ENCODE measurements around the gene PTTG2. TPM values are rescaled to one million over a fixed set of nuclear protein-coding genes. Genes with fewer than 3 reads are reported as not detected.

Gene PTTG2
- total RNA-seq, 1 donor from 2014 or later = not detected

DNA sequence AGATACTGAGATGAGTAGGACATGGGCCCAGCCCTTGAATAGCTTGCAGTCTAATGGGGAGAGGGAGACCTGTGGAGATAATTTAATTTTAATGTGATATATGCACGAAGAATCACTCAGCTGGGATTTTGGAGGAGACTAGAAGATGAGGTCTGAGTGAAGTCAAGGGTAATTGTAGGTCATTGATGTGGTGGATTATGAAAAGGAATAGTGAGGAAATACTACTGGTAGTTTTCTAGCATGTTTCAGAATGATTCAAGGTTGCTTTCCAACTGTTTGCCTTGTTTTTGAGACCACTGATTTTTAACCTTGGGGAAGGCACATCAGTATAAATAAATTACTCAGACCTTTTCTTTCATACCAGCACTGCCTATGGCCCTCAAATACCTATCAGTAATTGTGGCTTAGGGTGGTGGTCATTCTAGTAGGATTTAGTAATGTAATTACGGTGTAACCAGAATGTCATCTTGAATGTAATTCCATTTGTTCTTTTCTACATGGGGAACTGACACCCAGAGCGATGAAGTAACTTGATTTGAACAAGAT, 25.6 kb downstream of the PTTG2 start:
- no peak for DNase-seq (ENCODE audit: low read depth in 2 of 2)

DNA sequence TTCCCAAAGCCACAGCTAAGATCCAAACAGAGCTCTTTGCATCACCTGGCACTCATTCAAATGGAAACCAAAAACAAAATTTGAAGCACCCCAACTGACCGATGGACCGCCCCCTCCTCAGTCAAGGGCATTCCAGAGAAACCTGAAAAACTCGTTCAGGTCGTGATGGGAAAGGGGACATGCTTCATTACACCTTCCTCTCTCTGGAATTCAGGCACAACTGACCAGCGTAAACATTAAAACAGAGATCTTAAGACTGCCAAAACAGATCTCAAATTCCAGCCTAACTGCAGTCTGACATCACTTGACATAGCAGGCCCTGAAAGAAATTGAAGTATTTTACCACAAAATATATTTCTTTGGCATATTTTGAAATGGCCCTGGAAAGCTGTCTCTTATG, 28.5 kb downstream of the PTTG2 start:
- no peak for DNase-seq (ENCODE audit: low read depth in 2 of 2)

DNA sequence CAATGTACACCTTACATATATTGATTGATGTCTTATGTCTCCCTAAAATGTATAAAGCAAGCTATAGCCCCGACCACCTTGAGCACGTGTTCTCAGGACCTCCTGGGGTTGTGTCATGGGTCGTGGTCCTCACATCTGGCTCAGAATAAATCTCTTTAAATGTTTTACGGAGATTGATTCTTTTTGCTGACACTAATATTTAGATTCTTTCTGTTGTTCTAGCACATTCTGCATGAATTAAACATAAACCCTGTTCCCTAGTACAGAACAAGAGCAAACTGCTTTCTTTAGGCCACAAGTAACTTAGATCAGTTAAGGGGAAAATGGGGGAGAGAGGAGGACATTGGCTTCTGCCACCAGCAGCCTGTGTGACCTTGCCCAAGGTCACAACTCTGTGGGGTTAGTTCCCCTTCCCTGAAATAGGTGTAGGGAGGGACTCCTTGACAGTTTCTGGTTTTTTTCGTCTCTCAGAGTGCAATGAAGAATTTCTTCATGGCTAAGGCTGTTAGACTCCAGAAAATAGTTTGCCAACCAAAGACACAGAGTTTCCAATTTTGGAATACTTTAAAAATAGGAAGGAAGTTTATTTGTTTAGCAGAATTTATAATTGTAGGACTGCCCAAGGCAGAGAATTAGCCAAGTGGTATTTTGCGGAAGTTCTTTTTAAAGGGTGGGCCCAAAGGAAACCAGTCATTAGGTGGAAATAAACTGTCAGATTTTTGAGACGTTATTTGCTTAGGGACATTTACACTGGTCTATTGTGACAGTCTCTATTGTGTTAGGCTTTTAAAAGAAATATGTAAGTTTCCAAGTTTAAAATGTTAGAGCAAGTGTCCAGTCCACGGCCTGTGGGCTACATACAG, 29.4 kb downstream of the PTTG2 start:
- peak in 1 of 2 donors; percentile 15 for DNase-seq (ENCODE audit: low read depth in 2 of 2)

DNA sequence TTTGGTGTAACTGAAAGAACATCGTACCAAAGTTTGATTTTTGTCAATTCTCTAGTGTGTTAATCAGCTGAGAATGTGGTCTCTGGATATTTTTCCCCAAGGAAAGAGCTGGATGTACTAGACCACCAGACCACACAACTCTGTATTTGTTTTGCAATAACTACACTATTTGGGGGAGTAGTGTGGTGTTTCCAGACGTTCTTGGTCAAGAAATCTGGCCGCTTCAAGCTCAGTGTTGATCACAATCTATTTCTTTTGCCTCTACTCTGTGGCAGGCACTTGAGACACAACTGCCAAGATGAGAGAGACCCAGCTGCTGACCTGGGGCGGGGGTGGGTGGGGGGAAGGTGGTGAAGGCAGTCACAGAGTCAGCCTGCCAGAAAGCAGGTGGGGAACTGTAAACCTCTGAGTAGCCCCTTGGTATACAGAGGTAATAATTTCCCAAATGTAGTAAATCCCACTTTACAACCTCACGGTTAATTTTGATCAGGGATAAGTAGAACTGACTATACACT, 30.6 kb downstream of the PTTG2 start:
- DNase-seq (ENCODE audit: low read depth in 2 of 2) = no peak

DNA sequence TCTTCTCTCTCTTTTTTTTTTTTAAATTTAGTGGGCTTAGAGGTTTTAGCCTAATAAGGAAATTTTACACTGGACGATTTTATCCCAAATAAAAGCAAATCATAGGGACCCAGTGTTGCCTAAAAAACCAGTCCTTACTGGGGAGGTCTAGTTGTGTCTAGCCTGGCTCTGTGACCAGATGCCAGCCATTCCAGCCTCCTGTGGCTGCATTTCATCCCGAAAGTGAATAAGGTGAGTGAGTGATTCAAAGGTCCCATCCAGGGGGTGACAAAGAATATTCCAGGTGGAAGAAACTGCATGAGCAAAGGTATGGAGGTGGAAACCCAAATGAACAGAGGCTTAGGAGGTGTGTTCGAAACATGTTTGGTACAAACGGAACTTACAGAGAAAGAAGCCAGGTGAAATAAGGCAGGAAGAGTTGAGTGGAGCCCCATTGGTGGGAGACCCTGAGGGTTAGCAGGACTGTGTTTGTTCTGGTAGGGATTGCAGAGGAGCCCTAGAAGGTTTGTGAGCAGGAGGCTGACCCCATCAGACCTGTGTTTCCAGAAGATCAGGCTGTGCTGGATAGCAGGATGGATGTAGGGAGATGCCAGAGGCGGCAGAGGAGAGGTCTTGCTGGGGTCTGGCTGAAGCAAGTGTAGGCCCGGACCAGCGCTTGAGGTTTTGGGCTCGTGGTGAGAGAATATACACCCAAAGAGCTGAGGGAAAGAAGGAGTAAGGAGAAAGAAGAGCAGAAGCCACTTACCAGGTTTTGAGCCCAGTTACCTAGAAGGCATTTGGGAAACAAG, 31.6 kb downstream of the PTTG2 start:
- no peak for DNase-seq (ENCODE audit: low read depth in 2 of 2)

DNA sequence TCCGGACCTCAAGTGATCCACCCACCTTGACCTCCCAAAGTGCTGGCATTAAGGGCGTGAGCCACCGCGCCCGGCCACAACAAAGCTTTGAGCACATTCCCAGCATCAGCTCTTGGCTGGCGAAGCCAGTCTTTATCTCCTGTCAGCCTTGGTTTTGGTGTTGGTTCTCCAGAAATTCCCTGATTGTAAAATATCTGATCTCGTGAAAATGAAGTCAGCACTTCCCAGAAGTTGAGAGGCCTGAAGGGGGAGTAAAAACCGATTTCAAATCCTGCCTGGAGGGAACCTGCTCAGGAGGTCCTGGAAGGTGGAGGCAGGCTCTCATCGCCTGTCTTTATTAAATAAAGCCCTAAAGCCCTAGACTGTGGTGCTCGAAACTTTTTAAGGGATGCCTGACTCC, 33.6 kb downstream of the PTTG2 start:
- no peak for DNase-seq (ENCODE audit: low read depth in 2 of 2)

DNA sequence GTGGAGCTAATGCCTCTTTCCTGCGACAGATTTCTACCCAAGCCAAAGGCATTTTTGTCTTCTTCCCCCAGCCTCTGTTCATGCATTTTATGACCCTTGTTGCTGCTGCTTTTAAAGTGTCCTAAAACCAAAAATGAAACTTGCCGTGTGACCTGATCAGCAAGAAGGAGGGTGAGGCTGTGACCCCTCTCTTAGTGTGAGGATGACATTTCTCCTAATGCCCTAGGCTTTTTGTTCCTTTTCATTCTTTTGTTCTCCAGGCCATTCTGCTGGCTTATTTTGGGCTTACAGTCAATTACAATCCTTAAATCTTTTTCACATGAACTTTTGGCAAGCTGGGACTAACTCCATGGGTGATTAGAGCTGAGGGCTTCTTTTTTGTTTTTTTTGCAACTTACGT, 34.4 kb downstream of the PTTG2 start:
- no peak for DNase-seq (ENCODE audit: low read depth in 2 of 2)

DNA sequence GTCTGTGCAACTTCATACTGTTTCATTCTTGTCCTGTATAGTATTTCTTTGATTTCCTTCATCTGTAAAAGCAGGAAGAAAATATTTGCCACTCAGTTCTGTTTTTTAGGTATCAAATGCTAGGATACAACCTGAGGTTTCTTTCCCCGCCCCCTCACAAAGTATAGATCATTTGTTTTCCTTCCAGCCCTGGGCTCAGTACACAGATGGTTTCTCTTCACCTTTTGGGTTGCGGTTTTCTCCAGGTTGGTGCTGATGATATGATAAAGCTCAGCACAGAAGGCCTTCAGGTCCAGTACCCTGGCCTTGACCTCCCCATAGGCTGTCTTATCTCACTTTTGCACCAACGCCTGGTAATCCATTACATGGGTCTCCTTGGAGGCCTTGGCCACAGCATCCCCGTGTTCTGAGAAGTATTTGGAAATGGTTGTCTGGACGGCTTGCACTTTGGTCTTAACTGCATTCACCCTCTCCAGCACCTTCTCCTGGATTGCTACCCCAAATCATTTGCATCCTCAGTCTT, 35.2 kb downstream of the PTTG2 start:
- DNase-seq (ENCODE audit: low read depth in 2 of 2) = no peak

DNA sequence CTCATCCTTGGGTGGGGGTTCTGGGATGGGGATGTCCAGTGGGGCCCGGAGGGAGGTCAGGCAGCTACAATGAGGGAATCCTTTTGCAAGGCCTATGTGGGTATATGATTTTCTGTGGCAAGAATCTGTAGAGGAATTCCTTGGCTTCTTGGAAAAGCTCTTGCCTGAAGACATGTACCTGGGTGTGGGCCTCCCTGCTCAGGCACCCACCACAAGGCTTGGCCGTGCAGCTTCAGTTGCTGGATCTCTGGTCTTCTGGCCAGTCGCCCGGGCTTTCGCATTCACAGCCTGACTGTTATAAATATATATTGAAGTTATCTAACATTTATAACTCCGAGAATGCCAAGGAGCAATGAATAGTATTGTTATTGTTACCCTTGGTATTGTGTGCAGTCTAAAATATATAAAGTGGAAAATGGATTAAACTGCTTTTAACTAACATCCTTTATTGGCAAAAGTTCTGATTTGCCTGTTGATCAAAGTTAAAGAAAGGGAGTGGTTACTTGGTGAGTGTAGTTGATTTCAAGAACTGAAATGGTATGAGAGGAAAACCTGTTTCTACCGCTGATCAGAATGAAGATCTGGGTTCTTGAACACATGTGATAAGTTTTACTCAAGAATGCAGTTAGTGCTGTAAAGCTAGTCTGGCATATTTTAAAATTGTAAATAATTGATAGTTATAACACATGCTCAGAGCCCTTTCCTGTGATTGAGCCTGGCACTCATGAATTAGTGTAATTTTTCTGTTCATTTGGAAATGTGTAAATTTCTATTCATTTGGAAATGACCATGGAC, 36.0 kb downstream of the PTTG2 start:
- DNase-seq (ENCODE audit: low read depth in 2 of 2) = no peak

DNA sequence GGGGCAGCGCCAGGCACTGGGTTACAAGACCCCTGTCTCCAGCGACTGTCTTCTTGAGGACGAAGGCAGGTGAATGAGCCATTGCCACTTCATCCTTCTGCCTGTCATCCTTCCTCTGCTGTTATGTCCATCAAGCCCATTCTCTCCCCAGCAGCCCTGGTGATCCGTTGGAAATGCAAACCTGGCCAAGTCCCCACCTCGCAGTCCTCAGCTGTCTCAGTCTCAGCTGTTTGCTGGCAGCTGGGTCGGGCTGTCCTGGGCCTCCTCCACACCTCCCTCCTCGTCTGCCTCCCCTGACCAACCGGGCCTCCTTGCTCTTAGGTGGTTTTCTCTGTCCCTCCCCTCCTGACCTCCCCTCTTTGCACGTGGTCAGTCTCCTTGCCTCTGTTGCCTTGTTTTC, 38.0 kb downstream of the PTTG2 start:
- no peak for DNase-seq (ENCODE audit: low read depth in 2 of 2)

DNA sequence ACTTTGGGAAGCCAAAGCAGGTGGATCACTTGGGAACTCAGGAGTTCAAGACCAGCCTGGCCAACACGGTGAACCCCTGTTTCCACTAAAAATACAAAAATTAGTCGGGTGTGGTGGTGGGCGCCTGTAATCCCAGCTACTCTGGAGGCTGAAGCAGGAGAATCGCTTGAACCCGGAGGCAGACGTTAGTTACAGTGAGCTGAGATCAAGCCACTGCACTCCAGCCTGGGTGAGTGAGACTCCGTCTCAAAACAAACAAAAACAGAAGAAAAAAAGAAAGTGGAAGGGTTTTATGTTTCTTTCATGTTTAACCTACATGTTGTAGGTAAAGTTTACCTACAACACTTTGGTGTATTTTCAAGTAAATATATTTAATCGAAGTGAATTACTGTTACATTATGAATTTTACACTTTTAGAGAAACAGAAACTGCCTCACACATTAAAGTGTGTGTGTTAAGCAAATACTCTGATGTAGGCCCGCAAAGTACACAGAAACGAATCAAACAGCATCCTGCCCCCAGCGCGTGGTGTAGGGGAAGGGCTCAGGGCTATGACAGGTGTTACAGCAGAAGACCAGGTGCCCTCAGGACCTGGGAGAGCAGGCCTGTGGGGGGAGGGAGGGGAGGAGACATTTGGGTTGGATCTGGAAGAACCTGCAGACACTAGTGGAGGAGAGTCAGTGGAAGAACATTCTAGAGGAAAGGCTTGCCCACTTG, 39.0 kb downstream of the PTTG2 start:
- DNase-seq (ENCODE audit: low read depth in 2 of 2) = no peak

DNA sequence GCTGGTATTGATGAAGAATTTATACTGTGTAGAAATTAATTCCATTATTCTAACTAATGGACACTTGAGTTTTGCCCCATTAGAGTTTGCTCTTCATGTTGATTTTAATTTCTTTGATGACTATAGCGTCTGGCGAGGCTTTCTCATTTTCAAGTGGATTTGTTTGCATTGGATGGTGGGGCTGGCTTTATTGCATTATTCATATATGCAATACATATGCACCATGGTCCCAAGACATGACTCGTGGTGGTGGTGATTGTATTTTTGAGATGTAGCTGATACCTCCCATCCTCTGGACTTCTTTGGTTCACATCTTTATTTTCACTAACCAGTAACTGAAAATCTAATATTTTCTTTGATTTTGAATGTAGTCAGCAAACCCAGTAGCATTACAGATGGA, 39.8 kb downstream of the PTTG2 start:
- DNase-seq (ENCODE audit: low read depth in 2 of 2) = no peak

DNA sequence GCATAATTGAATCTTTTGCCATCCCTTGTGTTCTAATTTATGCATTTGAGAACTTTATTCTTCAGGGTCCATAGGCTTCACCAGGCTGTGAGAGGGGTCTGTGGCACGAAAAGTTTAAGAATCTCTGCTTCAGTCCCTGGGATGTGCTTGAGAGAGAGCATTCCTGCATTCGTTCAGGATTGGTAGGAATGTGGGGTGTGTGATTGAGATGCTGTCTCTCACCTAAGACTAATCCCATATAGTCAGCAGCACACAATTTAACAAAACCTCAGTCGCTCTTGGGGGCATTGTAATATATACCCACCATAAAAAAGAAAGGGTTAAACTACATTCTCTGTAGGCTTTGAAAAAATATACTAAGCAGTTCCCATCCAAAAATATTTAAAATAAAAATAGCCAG, 41.7 kb downstream of the PTTG2 start:
- DNase-seq (ENCODE audit: low read depth in 2 of 2) = no peak

DNA sequence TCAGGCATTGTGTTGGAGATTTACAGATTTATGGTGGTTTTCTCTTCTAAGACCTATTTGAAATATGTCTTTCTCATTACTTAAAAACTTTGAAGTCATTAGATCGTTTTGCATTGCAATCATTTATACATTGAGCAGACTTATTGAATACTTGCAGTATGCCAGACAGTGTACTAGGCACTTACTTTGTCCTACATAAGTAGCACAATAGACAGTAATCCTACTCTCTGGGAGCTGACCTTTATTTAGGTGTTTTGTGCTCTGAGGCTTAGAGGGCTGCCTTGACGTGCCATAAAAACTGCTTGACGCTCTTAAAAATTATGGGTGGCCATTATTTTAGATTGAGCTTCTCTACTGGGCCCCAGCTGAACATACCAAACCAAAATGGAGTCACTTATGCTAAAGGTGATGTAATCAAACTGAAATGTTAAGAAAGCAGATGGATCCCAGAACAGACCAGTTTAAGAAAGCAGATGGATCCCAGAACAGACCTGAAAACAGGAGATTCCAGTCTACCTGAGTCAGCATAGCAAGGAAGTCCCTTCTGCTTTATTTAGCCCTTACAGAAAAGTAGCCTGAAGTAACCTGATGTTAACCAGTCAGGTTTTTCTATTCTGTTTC, 42.4 kb downstream of the PTTG2 start:
- DNase-seq (ENCODE audit: low read depth in 2 of 2) = peak in 1 of 2 donors; percentile 24

DNA sequence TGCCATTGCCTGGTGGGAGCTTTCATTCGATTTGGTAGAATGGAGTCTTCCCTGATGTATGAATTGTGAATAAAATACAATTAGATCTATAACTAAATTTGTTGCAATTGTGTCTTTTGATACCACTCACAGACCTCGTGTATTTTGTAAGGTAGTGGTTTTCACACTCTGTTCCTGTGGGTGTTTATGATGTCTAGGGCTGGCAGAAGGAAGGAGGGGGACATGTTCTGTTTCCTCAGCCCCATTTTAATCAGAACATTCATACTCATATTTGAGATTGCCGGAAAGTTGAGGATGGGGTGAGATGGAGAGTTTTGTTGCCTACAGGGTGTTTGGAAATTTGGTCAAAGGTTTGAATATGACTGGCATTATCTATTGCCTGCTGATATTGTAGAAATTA, 42.9 kb downstream of the PTTG2 start:
- DNase-seq (ENCODE audit: low read depth in 2 of 2) = no peak

DNA sequence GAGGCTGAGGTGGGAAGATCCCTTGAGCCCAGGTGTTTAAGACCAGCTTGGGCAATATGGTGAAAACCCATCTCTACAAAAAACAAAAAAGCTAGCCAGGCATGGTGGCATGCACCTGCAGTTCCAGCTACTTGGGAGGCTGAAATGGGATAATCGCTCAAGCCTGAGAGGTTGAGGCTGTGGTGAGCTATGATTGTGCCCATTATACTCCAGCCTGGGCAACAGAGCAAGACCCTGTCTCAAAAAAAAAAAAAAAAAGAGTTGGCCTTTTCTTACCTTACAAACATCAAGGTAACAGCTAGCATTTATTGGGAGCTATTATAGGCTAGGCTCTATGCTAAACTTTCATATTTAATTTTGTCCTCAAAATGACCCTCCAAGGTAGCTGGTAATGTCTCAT, 43.4 kb downstream of the PTTG2 start:
- no peak for DNase-seq (ENCODE audit: low read depth in 2 of 2)

DNA sequence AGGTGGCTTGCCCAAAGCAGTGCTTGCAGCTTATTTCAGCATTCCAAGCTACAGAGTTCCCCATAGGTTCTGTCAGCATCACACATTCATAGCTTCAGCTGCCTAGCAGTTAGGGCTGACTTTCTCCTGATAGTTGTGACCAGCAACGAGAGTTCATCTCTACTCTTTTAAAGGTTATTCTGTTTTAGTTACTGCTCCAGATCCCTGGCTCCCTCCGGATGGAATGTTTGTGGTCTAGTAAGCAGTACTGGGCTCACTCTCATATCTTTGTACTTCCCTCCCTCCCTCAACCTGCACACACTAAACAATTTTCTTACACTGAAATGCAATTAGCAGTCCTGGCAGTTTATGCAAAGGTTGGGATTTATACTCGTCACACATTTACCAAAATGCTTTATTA, 43.9 kb downstream of the PTTG2 start:
- DNase-seq (ENCODE audit: low read depth in 2 of 2) = no peak

DNA sequence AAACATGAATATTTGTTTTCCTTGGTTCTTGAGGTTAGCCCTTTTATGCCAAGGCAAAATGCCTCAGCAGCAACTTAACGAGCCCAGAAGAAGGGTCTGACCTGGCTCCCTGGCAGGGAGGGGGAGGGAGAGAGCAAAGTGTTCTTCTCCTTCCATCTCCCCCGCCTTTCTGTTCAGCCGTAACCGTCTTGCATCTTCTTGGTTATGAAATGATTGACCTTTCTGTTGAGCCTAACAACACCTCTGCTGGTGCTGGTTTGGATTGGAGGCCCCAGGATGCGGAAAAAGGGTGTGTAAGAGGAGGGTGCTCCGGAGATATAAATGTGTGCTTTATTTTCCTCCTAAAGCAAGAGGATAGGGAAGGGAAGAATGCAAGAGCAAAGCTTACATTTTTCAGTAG, 44.7 kb downstream of the PTTG2 start:
- no peak for DNase-seq (ENCODE audit: low read depth in 2 of 2)

DNA sequence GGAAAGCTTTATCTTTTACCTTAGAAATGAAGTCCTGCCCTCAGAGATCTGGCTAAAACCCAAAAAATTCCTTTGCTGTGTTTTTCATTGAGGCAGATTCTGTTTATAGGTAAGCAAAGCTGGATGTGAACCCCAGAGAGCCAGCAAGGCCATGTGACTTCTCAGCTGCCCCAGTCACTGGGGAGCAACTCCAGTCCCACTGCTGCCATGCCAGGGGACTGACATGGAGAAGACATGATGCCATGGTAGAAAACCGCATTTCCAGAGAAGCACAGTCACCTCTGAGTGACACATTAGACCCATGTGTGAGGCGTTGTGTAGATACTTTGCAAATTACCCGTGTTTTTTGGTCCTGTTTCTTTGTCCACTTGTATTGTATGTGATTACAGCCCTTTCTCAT, 45.4 kb downstream of the PTTG2 start:
- DNase-seq (ENCODE audit: low read depth in 2 of 2) = no peak

DNA sequence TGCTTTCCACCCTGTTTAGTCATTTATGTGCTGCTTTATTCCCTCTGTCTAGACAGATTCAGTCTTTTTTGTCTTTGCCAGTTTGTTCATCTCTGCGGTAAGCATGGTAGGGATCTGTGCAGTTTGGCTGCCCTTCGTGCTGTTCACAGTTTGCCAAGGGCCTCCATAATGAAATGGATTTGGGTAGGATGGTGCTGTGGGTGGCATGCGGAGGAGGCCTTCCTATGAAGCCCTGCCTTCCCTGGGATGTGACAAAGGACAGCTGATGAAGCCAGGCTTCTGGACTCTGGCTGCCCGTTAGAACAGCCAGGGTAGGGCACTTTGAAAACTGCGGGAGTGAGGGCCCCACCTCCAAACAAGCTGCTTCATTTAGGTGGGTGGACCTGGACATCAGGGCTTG, 47.4 kb downstream of the PTTG2 start:
- no peak for DNase-seq (ENCODE audit: low read depth in 2 of 2)
